Measurements from ENCODE around the gene MFAP5. TPM values are rescaled to one million over a fixed set of nuclear protein-coding genes. Genes with fewer than 3 reads are reported as not detected.

Gene MFAP5
- polyA plus RNA-seq, 1 of the 3 experiments (the other 2 are of a cell fraction): 19.1 TPM

- Histone ChIP-seq H3K36me3 (replicated peaks in 1 of 2; ENCODE audit: control insufficient read depth in 1 of 2, insufficient read depth in 2 of 2, low read length in 1 of 2) (no peaks in the 10 kb centered on the region), H3K9ac (no peak overlapping the region), H3K27ac (ENCODE audit: low read depth in 2 of 2, low read length in 1 of 2) (no peak overlapping the region), H3F3A (replicated peaks; ENCODE audit: insufficient read depth) (peaks cover 9% of the 10 kb centered on the region), H2AFZ (ENCODE audit: low read depth) (no peak overlapping the region), H3K4me3 (ENCODE audit: low read depth in 2 of 2, low read length in 1 of 2) (no peak overlapping the region), H3K4me2 (no peak overlapping the region), H3K27me3 (ENCODE audit: insufficient read depth) (no peaks in the 10 kb centered on the region), H3K4me1 (ENCODE audit: control insufficient read depth in 1 of 2, insufficient read depth in 2 of 2, low read depth in 1 of 2, low read length in 1 of 2) (no peaks in the 10 kb centered on the region; a peak in 1 of 4 replicates), H3K9me2 (no peaks in the 10 kb centered on the region), H4K20me1 (ENCODE audit: insufficient read depth) (no peaks in the 10 kb centered on the region), H3K9me3 (no peaks in the 10 kb centered on the region), H3K79me2 (ENCODE audit: insufficient read depth) (no peaks in the 10 kb centered on the region)
- no peak for TF ChIP-seq CTCF (IDR thresholded peaks at IDR 0.05)
- no peak for TF ChIP-seq SIN3A (IDR thresholded peaks at IDR 0.05; ENCODE audit: borderline replicate concordance, low read depth, low read length)
- no peak for TF ChIP-seq PBX3 (IDR thresholded peaks at IDR 0.05)
- no peak for TF ChIP-seq RXRA (IDR thresholded peaks at IDR 0.05; ENCODE audit: borderline replicate concordance, low read depth)
- no peak for TF ChIP-seq GABPA (IDR thresholded peaks at IDR 0.05; ENCODE audit: low read depth)
- TF ChIP-seq TEAD4 (IDR thresholded peaks at IDR 0.05; ENCODE audit: borderline replicate concordance, insufficient read depth): no peak
- no peak for TF ChIP-seq EP300 (IDR thresholded peaks at IDR 0.05; ENCODE audit: borderline replicate concordance in 1 of 2, low read depth in 1 of 2, low read length in 1 of 2)
- no peak for TF ChIP-seq TCF12 (IDR thresholded peaks at IDR 0.05)
- TF ChIP-seq GATA2 (CRISPR knock-in tag; IDR thresholded peaks at IDR 0.05): no peak
- TF ChIP-seq YY1 (IDR thresholded peaks at IDR 0.05; ENCODE audit: low read depth): no peak
- TF ChIP-seq, protein P1, sequence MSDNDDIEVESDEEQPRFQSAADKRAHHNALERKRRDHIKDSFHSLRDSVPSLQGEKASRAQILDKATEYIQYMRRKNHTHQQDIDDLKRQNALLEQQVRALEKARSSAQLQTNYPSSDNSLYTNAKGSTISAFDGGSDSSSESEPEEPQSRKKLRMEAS (IDR thresholded peaks at IDR 0.05; ENCODE audit: low read depth): no peak
- no peak for TF ChIP-seq EZH2phosphoT487 (IDR thresholded peaks at IDR 0.05; ENCODE audit: borderline replicate concordance, low read depth)
- no peak for TF ChIP-seq JUND (IDR thresholded peaks at IDR 0.05)
- no peak for TF ChIP-seq RFX5 (IDR thresholded peaks at IDR 0.05; ENCODE audit: low read length)
- no peak for TF ChIP-seq FOXM1 (IDR thresholded peaks at IDR 0.05; ENCODE audit: low read depth)
- TF ChIP-seq, protein P2, sequence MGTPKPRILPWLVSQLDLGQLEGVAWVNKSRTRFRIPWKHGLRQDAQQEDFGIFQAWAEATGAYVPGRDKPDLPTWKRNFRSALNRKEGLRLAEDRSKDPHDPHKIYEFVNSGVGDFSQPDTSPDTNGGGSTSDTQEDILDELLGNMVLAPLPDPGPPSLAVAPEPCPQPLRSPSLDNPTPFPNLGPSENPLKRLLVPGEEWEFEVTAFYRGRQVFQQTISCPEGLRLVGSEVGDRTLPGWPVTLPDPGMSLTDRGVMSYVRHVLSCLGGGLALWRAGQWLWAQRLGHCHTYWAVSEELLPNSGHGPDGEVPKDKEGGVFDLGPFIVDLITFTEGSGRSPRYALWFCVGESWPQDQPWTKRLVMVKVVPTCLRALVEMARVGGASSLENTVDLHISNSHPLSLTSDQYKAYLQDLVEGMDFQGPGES (IDR thresholded peaks at IDR 0.05; ENCODE audit: low read depth, low read length): no peak
- no peak for TF ChIP-seq ELF1 (IDR thresholded peaks at IDR 0.05)
- TF ChIP-seq TAF1 (IDR thresholded peaks at IDR 0.05; ENCODE audit: borderline replicate concordance, low read depth, low read length): no peak
- TF ChIP-seq FOSL2 (IDR thresholded peaks at IDR 0.05; ENCODE audit: borderline replicate concordance, low read depth): no peak
- TF ChIP-seq MEF2A (IDR thresholded peaks at IDR 0.05; ENCODE audit: borderline replicate concordance, low read depth): no peak
- 41% methylated on average over 3 of the region's 3 CpGs for WGBS (ENCODE audit: low lambda C conversion rate)
- ChIA-PET CTCF (interaction anchor here (1.5 to 7.9 kb wide), 4 partner anchors 20 to 213 kb away, joined by 8 to 161 read pairs (median 14); partner anchors contain the start of gene A2ML1), POLR2A (no interaction called here)
- DNase-seq: no peak
These were observed 14.7 kb upstream of the MFAP5 start for GRCh38 chr12:8677362-8677761.
